ENCODE data around the gene SCUBE1.
A peak's percentile ranks its signal among the peaks of the same experiment; 100 is the strongest.

Gene SCUBE1

DNA sequence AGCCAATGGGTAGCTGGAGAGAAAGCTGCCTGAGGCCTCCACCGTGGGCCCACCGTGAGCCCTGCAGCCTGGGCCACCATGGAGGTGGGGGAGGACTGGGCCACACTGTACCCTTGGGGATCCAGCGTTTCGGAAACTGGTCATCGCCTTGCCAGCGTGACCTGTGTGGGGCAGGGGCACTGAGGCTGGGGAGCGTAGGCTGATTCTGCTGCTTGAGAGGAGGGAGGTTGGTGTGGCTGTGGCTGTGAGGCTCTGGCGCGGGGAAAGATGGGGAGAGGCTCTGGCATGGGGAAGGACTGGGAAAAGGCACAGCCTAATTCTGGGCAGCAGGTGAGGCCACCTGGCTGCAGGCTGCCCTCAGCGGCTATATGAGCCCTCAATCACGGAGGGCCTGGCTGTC is 143.6 kb downstream of the SCUBE1 start:
- DNase-seq (ENCODE audit: low spot score), result no peak

DNA sequence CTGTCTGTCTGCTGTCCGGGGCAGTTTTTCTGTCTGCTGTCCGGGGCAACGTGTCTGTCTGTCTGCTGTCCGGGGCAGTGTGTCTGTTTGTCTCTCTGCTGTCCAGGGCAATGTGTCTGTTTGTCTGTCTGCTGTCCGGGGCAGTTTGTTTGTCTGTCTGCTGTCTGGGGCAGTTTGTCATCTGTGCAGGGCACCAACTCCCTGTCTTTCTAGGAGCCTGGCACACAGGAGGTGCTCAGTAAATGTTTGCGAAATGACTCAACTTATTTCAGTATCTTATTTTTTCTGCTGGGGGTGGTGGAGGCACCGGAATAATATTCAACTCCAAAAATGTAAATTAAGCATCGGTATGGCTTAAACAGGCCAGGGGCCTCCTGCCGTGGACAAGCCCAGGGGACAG is 144.2 kb downstream of the SCUBE1 start:
- no peak for DNase-seq (ENCODE audit: low spot score)

DNA sequence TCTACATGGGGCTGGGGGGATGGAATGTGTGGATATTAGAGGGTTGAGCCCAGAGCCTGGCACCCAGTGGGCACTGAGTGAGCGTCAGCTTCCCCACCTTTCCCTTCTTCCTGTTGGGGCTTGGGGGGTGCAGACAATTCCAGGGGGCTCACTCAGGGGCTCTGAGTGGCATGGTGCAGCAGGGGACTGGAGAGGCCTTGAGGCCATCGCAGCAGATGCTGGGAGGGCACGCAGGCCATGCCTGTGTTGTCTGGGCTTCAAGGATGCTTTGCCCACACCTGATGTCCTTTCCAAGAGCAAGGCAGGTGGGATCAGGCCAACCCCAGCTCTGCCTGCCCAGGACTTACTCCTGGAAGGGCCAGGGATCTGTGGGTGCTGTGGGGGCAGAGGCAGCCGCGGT is 145.0 kb downstream of the SCUBE1 start:
- DNase-seq (ENCODE audit: low spot score), result no peak

DNA sequence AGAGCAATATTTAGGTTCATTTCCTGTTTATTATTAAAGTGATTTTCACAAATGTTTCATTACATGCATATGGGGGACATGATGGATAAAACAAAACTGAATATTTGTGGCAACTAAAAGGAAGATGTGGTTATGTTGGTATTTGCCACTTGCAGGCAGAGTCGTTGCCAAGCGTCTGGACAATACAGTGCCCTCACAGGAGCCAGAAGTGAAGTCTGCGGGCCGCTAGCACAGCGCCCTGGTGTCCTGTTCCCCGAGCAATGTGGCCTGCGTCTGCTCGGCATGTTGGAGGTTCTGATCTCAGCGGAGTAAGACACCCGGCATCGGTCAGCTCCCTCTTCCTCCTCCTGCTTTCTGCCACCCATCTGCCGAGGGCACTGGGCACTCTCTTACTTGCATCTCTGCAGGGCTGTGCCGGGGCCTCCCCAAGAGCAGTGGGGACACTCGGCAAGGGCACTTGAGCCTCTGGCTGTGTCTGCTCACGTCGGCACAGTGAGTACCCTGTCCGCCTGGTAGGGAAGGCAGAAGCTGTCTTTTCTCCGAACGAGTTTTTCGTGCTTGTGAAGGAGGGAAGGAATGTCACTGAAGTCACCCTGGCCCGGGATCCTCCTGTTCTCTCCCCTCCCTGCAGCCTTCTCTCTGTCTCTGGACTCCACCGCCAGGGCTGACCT is 145.8 kb downstream of the SCUBE1 start:
- DNase-seq (ENCODE audit: low spot score), result no peak

DNA sequence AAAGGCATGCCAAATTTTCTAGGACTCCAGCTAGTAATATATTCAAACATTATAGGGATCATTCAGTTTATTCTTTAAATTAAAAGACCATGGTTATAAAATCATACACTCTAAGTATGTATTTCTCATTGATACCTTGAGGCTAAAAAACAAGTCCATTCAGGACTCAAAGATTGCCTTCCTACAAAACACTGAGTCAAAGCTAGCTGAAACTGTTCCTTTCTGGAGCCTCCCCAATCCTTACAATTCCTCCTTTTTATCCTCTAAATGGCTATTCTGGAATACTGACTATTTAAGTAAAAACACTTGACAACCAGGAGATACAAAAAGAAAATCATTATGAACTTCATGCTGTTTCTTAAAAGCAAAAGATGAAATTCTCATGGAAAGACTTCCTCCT is 151.3 kb downstream of the SCUBE1 start:
- DNase-seq (ENCODE audit: low spot score), result no peak

DNA sequence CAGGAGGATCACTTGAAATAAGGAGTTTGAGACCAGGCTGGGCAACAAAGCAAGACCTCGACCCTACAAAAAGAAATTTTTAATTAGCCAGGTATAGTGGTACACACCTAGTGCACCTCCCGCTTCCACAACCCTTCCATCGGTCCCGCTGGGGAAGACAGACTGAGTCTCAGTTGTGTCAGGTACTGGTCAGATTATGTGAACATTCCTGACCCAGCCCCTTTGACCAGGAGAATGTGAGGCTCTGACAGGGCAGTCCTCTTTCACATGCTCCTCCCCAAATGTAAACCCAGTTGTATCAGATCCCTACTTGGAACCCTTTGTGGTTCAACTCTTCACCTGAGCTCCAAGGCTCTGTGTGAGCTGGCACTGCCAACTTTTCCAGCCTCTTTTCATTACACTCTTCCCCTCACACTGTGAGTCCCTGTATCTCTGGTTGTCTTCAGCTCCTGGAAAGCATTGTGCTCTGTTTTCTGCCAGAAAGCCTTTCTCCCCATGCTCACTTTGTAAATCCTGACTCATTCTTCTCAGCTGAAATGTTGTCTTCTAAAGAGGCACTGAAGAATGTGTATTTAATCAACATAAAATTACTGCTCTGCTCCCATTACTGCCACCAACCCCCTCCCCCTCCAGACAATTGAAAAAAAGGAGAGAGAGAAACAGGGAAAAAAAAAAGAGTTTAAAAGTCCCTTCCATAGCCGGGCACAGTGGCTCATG is 154.2 kb downstream of the SCUBE1 start:
- DNase-seq (ENCODE audit: low spot score), result no peak

DNA sequence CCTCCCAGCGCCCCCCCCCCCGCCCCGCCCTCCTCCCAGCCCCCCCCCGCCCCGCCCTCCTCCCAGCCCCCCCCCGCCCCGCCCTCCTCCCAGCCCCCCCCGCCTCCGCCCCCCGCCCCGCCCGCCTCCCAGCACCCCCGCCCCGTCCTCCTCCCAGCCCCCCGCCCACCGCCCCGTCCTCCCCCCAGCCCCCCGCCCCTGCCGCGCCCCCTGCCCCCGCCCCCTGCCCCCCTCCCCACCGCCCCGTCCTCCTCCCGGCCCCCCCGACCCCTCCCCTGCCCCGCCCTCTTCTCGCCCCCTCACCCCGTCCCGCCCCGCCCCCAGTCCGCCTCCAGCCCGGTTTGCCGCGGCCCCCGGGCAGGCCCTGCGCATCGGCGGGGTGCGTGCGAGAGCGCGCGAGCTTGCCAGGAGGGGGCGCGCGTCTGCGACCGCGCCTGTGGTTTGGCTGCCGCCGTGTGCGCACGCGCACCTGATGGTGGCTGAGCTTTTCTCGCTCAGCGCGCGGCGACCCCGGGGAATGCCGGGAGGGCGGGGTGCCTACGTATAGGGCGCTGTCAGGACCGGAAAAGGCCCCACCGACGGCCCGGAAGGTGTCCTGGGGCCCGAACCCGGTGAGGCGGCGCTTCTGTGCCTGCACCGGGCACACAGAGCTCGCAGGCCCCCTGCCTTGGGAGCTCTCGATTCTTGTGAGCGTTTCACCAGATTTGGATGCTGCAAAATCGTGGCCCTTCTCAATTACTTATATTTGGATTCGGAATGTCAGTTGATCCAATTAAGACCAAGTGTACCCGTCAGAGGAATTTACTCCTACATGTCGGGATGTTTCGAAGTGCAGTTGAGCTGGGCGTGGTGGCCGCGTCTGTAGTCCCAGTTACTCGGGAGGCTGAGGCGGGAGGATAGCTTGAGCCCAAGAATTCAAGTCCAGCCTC is 155.7 kb downstream of the SCUBE1 start:
- DNase-seq (ENCODE audit: low spot score), result peak; percentile 99

DNA sequence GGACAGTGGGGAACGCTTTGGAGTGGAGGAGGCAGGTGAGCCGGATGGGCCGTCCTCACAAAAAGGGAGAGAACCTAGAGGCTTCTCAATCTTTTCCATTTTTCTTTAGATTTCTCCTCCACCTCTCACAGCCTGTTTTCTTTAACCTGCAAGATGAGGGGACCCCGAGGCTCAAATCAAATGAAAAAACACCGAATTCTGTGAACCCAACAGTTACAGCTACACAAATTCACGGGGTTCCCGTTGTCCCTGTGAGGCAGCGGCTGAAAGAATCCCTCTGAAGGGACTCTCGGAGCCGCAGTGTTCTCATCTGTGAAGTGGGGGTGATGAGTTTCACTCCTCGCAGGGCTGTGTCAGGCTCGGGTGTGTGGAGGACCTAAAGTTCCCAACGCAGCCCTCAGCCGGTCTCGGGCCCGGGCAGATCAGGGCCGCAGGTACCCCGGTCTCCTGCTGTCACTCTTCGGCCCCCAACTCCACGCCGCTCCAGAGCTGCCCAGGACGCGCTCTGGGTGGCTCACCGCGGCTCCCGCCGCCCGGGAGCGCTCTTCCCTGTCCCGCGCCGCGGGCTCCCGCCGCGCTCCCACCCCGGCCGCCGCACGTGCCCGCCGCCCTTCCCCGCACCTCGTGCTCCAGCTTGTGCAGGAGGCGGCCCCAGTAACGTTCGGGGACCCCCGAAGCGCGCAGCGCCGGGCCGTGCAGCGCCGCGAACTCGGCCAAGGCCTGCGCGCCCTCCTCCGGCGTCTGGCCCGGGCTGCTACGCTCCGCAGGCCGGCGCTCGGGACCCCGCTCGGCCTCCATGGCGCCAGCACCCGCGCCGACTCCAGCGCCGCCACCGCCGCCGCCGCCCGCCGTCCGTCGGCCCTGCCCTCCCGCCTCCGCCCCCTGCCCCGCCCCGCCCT is 156.7 kb downstream of the SCUBE1 start, which contains the start of gene TTLL12:
TTLL12 (minus strand) TSS at position 863 of the 899 bp plus-strand sequence; CDS start at position 798, 65 bp downstream.
- peak; percentile 59 for DNase-seq (ENCODE audit: low spot score)

DNA sequence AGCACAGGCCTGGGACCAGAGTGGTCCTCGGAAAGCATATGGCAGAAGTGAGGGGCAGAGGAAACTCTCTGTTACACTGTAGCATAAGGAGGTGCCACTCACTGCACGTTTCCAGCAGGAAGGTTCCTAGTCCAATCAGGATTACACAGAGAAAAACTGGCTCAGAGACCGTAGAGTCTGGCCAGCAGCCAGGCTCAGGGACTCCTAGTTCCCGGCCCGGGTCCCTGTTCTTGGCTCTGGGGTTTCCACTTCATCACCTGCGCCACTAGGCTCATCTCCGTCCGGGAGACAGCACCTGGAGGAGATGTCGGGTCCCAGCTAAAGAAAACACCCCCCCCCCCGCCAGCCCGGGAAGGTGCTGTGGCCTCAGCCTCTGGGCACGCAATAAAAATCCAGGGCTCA is 157.3 kb downstream of the SCUBE1 start:
- no peak for DNase-seq (ENCODE audit: low spot score)

DNA sequence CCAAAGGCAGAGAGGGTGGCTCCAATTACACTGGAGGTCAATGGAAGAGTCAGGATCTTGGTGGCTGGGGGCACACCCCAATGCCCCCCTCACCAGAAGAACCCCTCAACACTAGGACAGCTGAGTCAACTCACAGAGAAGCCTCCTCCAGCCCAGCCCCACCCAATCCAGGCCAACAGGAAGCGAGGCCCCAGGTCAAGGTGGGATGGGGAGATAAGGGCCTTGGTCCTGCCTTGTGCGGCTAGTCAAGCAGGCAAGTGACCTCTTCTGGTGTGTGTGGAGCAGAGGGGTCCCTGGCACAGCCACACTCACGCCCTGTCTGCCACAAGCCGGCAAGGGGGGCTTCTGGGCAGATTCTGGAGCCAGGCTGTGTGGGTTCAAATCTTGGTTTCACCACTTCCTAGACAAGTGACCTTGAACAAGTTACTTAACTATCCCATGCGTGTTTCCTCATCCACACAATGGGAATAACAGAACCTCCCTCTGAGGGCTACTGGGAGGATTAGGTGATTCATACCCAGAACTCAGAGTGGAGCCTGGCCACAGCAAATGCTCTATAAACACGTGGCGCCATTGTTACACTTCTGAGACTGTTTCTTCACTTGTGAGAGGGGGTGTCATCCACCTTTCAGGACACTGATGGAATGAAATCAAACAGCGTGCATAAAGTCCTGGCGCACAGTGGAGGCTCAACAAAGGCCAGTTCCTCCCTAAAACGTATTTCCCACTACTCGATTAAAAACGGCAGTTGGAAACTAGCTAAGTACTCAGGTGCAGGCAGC is 159.5 kb downstream of the SCUBE1 start:
- DNase-seq (ENCODE audit: low spot score), result no peak

DNA sequence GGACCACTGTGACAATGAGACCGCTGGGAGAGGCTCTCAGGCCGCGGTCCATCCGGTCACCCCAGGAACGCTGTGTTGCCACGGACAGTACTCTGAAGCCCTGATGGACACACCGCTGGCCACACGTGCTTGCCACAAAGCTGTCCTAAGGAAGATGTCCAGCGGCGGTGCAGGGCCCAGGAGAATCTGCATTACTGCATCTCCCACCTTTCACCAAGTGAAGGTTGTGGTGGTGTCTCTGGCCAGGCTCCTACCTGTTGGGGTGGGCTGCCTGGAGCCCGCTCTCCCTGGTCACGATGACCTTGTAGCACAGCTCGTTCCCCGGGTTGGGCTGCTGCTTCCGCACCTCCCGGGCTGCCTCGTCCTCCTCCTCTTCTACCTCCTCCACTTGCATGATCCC is 160.4 kb downstream of the SCUBE1 start:
- no peak for DNase-seq (ENCODE audit: low spot score)

DNA sequence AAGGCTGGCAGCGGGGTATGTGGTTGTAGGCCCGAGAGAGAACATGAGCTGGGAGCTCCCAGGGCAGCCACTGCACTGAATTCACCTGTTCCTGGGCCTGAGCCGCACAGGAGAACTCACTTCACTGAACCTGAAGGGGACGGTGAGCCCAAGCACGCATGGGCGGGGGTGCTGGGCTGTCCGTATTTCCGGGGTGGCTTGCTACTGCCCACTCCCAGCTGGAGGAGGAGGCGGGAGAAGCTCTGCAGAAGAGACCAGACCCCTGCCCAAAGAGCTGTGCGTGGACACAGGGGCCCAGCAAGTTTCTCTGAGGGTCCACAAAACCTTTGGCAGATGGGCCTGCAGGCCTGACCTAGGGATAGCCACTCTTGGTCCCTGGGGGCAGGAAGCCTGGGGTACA is 161.1 kb downstream of the SCUBE1 start:
- DNase-seq (ENCODE audit: low spot score), result no peak

DNA sequence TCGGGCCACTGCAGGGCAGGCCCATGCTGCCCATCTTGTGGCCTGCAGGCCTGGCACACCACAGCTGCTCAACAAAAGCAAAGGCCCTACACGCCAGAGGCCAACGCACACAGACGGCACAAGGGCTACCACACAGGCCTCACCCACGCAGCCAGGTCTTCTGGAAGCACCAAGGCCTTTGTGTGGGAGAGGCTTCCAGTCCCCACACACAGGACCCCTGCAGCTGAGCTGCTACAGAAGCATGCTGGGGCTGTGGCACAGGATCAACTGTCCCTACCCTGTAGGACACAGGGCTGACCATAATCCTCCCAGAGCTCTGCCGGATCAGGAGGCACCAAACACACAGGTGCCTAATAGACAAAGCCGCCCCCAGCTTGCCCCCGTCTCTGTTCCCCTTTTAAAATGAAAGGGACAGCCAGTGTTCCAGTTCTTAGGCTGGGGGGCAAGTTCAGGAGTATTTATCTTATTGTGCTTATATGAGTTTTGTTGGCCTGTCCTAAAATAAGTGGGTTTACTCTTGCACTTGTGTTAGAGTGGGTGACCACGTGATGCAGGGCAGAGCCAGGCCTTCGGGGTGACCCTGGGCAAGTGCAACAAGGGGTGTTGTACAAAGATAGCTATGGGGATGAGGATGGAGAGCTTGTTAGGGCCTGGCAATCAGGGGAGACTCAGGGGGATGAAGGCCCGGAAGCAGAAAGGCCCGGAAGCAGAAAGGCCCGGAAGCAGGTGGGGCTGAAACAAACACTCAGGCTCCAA is 161.7 kb downstream of the SCUBE1 start:
- DNase-seq (ENCODE audit: low spot score), result no peak

DNA sequence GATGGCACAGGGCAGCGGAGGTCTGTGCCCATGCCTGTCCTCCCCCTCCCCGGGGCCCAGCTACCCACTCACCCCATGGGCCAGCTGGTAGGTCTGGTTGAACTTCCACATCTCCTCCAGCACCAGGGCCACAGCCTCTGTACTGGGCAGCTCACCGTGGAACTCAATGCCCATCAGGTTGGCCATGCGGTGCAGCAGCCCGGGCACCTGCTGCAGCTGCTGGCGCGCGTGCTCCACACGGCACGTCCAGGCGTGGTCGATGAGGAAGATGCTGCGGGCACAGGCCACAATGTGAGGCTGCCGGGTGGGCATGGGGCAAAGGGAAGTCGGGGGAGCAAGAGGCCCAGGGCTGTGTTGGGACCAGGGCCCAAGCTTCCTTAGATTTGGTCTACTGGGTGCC is 162.5 kb downstream of the SCUBE1 start:
- DNase-seq (ENCODE audit: low spot score), result no peak

DNA sequence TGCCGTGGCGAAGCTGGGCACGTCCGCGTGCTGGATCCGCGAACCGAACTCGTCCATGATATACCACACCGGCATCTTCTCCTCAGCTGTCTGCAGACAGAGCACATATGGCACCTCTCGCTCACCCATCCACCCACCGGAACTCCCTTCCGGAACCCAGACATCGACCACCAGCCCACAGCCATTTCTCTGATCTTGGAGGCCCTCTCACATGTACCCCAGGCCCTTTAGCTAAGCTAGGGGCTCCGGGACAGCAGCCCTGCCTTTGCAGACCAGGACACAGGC is 163.3 kb downstream of the SCUBE1 start:
- no peak for DNase-seq (ENCODE audit: low spot score)

DNA sequence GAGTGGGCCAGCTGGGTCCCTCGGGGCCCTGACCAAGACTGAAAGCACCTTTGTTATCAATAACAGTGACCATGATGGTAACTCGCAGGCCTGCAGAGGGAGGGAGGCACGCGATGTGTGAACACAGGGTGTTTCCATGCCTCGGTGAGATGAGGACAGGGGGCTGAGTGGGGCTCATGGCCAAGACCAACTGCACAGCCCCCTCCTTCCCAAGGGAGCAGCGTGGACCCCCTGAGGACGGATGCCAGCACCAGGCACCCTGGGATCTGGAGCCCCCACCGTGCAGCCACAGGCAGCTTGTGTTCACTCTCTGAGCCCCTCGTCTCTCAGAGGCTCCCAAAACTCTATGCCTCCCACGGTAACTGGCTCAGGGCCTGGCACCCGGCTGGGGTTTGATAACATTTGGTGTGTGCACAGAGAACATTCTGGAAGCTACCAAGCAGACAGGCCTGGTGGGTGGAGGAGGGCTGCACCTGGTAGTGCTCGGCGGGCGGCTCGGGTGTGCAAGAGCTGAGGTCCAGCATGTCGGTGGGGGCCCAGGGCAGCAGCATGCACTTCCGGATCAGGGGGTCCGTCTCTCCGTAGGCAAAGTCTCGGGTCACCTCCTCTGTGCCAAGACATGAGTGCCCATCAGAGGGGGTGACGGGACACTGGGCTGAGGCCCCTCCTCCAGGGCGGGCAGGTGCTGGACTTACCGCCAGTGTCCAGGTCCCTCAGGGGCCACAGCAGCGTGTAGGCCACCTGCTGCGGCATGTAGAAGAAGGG is 163.8 kb downstream of the SCUBE1 start:
- no peak for DNase-seq (ENCODE audit: low spot score)

DNA sequence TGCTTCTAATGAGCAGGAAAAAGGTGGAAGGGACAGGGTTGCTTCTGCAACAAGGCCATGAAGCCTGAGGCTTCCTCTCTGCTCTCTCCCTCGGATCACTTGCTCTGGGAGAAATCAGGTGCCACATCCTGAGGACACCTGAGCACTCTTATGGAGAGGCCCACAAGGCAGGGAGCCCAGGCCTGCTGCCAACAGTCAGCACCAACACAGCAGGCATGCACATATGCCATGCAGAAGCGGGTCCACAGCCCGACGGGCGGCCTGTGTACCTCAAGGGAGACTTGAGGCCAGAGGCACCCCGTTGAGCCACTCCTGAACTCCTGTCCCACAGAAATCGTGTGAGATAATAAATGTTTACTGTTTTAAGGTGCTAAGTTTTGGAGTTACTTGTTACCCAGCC is 165.7 kb downstream of the SCUBE1 start:
- no peak for DNase-seq (ENCODE audit: low spot score)

DNA sequence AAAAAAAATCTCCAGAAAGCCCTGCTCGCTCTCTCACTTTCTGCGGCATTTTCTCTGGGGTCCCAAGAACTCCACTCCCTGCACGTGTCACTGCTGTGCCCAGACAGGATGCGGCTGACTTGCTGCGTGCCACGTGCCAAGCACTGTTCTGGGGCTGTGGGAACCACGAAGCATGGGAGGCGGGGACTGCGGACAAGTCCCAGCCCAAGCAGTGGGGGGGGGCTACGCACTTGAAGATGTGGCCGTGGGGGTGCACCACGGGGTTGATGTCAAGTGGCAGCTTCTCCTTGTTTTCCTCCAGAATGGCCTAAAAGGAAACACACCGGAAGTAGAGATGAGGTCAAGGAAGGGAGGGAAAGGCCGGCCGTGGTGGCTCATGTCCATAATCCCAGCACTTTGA is 167.1 kb downstream of the SCUBE1 start:
- DNase-seq (ENCODE audit: low spot score), result no peak

DNA sequence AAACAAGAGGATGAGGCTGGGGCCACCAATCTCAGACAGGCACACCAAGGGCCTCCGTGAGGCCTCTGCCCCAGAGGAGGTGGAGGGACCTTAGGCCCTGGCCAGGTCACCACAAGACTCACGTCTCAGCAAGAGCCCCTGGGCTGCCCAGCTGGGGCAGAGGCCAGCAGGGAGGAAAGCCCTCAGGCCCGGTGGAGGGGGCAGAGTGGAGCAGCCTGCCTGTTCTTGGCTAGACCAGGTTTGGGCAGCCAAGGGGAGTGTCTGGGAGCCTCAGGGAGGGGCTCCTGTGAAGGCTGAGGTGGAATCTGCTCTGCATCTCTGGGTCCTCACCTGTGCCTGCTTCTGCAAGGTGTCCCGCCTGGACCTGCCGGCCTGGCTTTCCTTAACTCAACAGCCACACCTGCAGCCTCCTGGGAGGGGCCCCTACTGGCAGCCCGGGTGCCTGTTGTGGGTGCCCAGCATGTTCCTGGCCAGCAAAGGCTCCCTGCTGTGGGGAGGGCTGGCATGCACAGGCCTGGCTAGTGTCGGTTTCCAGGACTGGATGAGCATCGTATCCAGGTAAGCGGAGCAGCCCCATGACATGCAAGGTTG is 168.1 kb downstream of the SCUBE1 start:
- no peak for DNase-seq (ENCODE audit: low spot score)

Data from COLO829 (cell line).